ENCODE results near the gene DHRS1. TPM values are rescaled to one million over a fixed set of nuclear protein-coding genes. Genes with fewer than 3 reads are reported as not detected.

Gene DHRS1
- total RNA-seq, 1 experiment from 2014 or later: 8.9 TPM

GRCh38 chr14:24312736-24313507 lies 13.3 kb upstream of the DHRS1 start:
- BruUV-seq (replicated peaks): TSS peak; percentile 47

More at GRCh38 chr14:24312736-24313507, 13.3 kb upstream of the DHRS1 start:
- POLR2A ChIA-PET: no interaction called here
- ATAC-seq: no peak
- Histone ChIP-seq H3K4me1 (ENCODE audit: control insufficient read depth, insufficient read depth, low read length) (no peaks in the 10 kb centered on the region), H3K9me3 (ENCODE audit: control insufficient read depth, insufficient read depth, low read depth, low read length) (no peaks in the 10 kb centered on the region), H3K36me3 (ENCODE audit: control insufficient read depth, insufficient read depth, low read length) (no peaks in the 10 kb centered on the region), H3K27ac (ENCODE audit: low read length) (no peak overlapping the region), H3K4me3 (ENCODE audit: low read depth in 2 of 2, low read length in 2 of 2) (no peak overlapping the region), H3K27me3 (ENCODE audit: control insufficient read depth, insufficient read depth, low read length) (no peaks in the 10 kb centered on the region)
- no peak for DNase-seq (ENCODE audit: low read depth, low spot score)
- intact Hi-C loops (cut with micrococcal nuclease; ENCODE audit: unreplicated experiment): no loop called here
- CTCF ChIA-PET: no interaction called here
- TF ChIP-seq TCF7L2 (IDR thresholded peaks at IDR 0.05; ENCODE audit: low read depth, low read length) (no peak), CTCF (IDR thresholded peaks at IDR 0.05) (no peak), POLR2AphosphoS5 (IDR thresholded peaks at IDR 0.05; ENCODE audit: low read depth, low read length) (no peak), SIN3A (IDR thresholded peaks at IDR 0.05; ENCODE audit: borderline replicate concordance, insufficient read depth, low read depth, low read length) (no peak), REST (IDR thresholded peaks at IDR 0.05; ENCODE audit: insufficient read depth in 1 of 2, low read depth in 2 of 2, low read length in 1 of 2) (no peak)
- in situ Hi-C loops (cut with HindIII; ENCODE audit: low pct_unique_long_range_greater_than_20kb, low sequenced_read_pairs): no loop called here

Data from Panc1 (cell line).